ENCODE results near the gene XPO6.

XPO6 gene

GRCh38 chr16:28059841-28060575 lies 151.8 kb downstream of the XPO6 start:
- no peak for TF ChIP-seq CTCF (IDR thresholded peaks at IDR 0.05; ENCODE audit: control insufficient read depth, insufficient read depth, low read depth, low read length, missing control alignments)
- DNase-seq (ENCODE audit: low read depth): no peak
- no peak overlapping the region for H3K4me3 ChIP-seq (ENCODE audit: control insufficient read depth, low read depth, low read length)

GRCh38 chr16:28058839-28059589 lies 152.8 kb downstream of the XPO6 start:
- no peak overlapping the region for H3K4me3 ChIP-seq (ENCODE audit: control insufficient read depth, low read depth, low read length)
- TF ChIP-seq CTCF (IDR thresholded peaks at IDR 0.05; ENCODE audit: control insufficient read depth, insufficient read depth, low read depth, low read length, missing control alignments): no peak
- DNase-seq (ENCODE audit: low read depth): no peak

- no peak overlapping the region for H3K4me3 ChIP-seq (ENCODE audit: control insufficient read depth, low read depth, low read length)
- no peak for TF ChIP-seq CTCF (IDR thresholded peaks at IDR 0.05; ENCODE audit: control insufficient read depth, insufficient read depth, low read depth, low read length, missing control alignments)
- DNase-seq (ENCODE audit: low read depth): no peak
Observed at GRCh38 chr16:28057949-28058348, 153.8 kb downstream of the XPO6 start.

DNA sequence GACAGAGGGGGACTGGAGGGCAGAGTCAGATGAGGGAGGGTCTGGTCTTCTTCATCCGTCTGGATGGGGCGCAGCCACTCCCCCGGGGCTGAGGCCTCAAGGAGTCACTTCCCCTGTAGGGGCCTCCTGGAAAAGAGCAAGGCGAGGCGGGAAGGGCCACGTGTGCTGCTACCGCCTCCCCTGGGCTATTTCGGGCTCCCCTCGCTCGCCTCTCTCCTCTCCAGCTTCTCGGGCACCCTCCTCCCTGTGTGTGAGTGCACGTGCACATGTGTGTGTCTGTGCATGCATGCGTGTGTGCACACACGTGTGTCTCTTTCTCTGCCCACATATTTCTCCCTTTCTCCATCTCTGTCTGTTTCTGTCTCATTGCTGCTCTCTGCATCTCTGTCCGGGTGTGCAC lies 158.3 kb downstream of the XPO6 start:
- no peak overlapping the region for H3K4me3 ChIP-seq (ENCODE audit: control insufficient read depth, low read depth, low read length)
- DNase-seq (ENCODE audit: low read depth): no peak
- TF ChIP-seq CTCF (IDR thresholded peaks at IDR 0.05; ENCODE audit: control insufficient read depth, insufficient read depth, low read depth, low read length, missing control alignments): no peak

- DNase-seq (ENCODE audit: low read depth): no peak
- TF ChIP-seq CTCF (IDR thresholded peaks at IDR 0.05; ENCODE audit: control insufficient read depth, insufficient read depth, low read depth, low read length, missing control alignments): no peak
- H3K4me3 ChIP-seq (ENCODE audit: control insufficient read depth, low read depth, low read length): no peak overlapping the region
Observed at GRCh38 chr16:28052274-28053128, 159.3 kb downstream of the XPO6 start.

DNA sequence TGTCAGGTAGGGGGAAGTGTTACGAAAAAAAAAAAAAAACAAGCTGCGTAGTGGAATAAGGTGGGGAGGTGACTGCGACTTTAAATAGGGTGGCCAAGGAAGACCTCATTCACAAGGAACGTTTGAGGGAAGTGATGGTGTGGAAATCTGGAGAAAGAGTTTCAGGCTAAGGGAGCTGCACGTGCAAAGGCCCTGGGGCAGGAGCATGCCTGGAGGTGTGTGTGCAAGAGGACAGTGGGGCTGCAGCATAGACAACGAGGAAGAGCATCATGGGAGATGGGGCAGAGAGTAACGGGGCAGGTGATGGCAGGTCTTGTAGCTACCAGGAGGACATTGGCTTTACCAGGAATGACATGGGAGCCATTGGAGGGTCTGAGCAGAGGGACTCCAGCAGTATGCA lies 160.3 kb downstream of the XPO6 start:
- TF ChIP-seq CTCF (IDR thresholded peaks at IDR 0.05; ENCODE audit: control insufficient read depth, insufficient read depth, low read depth, low read length, missing control alignments): no peak

More for the DNA sequence above, 160.3 kb downstream of the XPO6 start:
- H3K4me3 ChIP-seq (ENCODE audit: control insufficient read depth, low read depth, low read length): no peak overlapping the region
- no peak for DNase-seq (ENCODE audit: low read depth)

Data from AG09309 (cell line).